Immature natural killer cell (primary cell): ENCODE results near the gene CITED4. TPM values are rescaled to one million over a fixed set of nuclear protein-coding genes. Genes with fewer than 3 reads are reported as not detected.

ENCODE experiments used
- DNase-seq, 3 donors: peaks; one replicate each; pipeline ENCODE4 v3.0.0; 2022; ENCODE audit warnings: mixed read lengths in 1 of 3
- H3K27ac Mint-ChIP-seq, 6 donors: one replicate each; pipeline ENCODE4 v1.8.0; 2020; ENCODE audit warnings: mixed read lengths in 6 of 6, mild to moderate bottlenecking in 5 of 6, inconsistent platforms in 4 of 6, moderate library complexity in 3 of 6
- H3K27me3 Mint-ChIP-seq, 3 donors: one replicate each; pipeline ENCODE4 v1.8.0; 2020 to 2021; ENCODE audit warnings: low read depth in 3 of 3, mild to moderate bottlenecking in 3 of 3, mixed read lengths in 3 of 3, moderate library complexity in 3 of 3, inconsistent platforms in 1 of 3
- H3K36me3 Mint-ChIP-seq, 3 donors: one replicate each; pipeline ENCODE4 v1.8.0; 2020; ENCODE audit warnings: mixed read lengths in 3 of 3, inconsistent platforms in 2 of 3, mild to moderate bottlenecking in 2 of 3
- H3K4me1 Mint-ChIP-seq, 2 donors: one replicate each; pipeline ENCODE4 v1.8.0; 2020; ENCODE audit warnings: inconsistent platforms in 2 of 2, mild to moderate bottlenecking in 2 of 2, mixed read lengths in 2 of 2, moderate library complexity in 1 of 2
- H3K4me3 Mint-ChIP-seq, 5 donors: one replicate each; pipeline ENCODE4 v1.8.0; 2020; ENCODE audit warnings: mild to moderate bottlenecking in 5 of 5, mixed read lengths in 5 of 5, inconsistent platforms in 3 of 5, moderate library complexity in 3 of 5
- H3K9me3 Mint-ChIP-seq, 6 donors: one replicate each; pipeline ENCODE4 v1.8.0; 2020; ENCODE audit warnings: mild to moderate bottlenecking in 6 of 6, mixed read lengths in 6 of 6, inconsistent platforms in 4 of 6, moderate library complexity in 3 of 6
- polyA plus RNA-seq, 3 donors: library from polyadenylated mRNA; unstranded; fragments of 300-500 nt; fragmentation: Illumina TruSeq; gene quantifications; one replicate each; pipeline ENCODE4 v1.2.3, GENCODE V29; 2021

The CITED4 gene
- polyA plus RNA-seq, 3 donors from 2014 or later = 2.1 to 3.5 (median 2.7) TPM

GRCh38 chr1:40855513-40855912, 6.7 kb downstream of the CITED4 start:
- H3K27ac Mint-ChIP-seq = no peak overlapping the region
- H3K27me3 Mint-ChIP-seq = peaks cover 2 to 5% (median 5%) of the 10 kb centered on the region in 3 donors
- no peak for DNase-seq
- peaks cover 0 to 3% of the 10 kb centered on the region in 2 donors for H3K4me1 Mint-ChIP-seq
- no peaks in the 10 kb centered on the region for H3K36me3 Mint-ChIP-seq
- no peak overlapping the region for H3K4me3 Mint-ChIP-seq
- no peaks in the 10 kb centered on the region for H3K9me3 Mint-ChIP-seq

GRCh38 chr1:40853885-40854170, 8.3 kb downstream of the CITED4 start:
- Mint-ChIP-seq H3K27me3 (peaks cover 0 to 5% (median 2%) of the 10 kb centered on the region in 3 donors), H3K27ac (no peak overlapping the region), H3K4me3 (no peak overlapping the region), H3K36me3 (no peaks in the 10 kb centered on the region), H3K9me3 (no peaks in the 10 kb centered on the region), H3K4me1 (peaks cover 6 to 8% of the 10 kb centered on the region in 2 donors)
- DNase-seq = no peak

- DNase-seq = no peak
- Mint-ChIP-seq H3K27ac (no peak overlapping the region), H3K9me3 (no peaks in the 10 kb centered on the region), H3K4me1 (peaks cover 6 to 8% of the 10 kb centered on the region in 2 donors), H3K4me3 (no peak overlapping the region), H3K36me3 (no peaks in the 10 kb centered on the region), H3K27me3 (peaks cover 0 to 5% (median 0%) of the 10 kb centered on the region in 3 donors)
Observed at GRCh38 chr1:40853113-40853884, 8.9 kb downstream of the CITED4 start.

- no peak overlapping the region for H3K4me3 Mint-ChIP-seq
- peaks cover 6 to 8% of the 10 kb centered on the region in 2 donors for H3K4me1 Mint-ChIP-seq
- H3K36me3 Mint-ChIP-seq = no peaks in the 10 kb centered on the region
- DNase-seq = no peak
- H3K9me3 Mint-ChIP-seq = no peaks in the 10 kb centered on the region
- H3K27me3 Mint-ChIP-seq = peaks cover 0 to 5% (median 0%) of the 10 kb centered on the region in 3 donors
- no peak overlapping the region for H3K27ac Mint-ChIP-seq
Observed at GRCh38 chr1:40851643-40852042, 10.5 kb downstream of the CITED4 start.

GRCh38 chr1:40849801-40850592, 12.2 kb downstream of the CITED4 start:
- Mint-ChIP-seq H3K9me3 (no peaks in the 10 kb centered on the region), H3K4me3 (peak overlapping the region; percentile 18 to 72 (median 57)), H3K4me1 (peaks cover 12 to 17% of the 10 kb centered on the region in 2 donors), H3K36me3 (no peaks in the 10 kb centered on the region), H3K27ac (peak overlapping the region in 3 of 6 donors; percentile 43 to 87 (median 51)), H3K27me3 (peaks cover 0 to 2% (median 0%) of the 10 kb centered on the region in 3 donors)
- DNase-seq = peak; percentile 66 to 78 (median 71)

- DNase-seq = no peak
- Mint-ChIP-seq H3K27ac (no peak overlapping the region), H3K4me1 (peaks cover 16 to 21% of the 10 kb centered on the region in 2 donors), H3K36me3 (no peaks in the 10 kb centered on the region), H3K27me3 (peaks cover 0 to 2% (median 0%) of the 10 kb centered on the region in 3 donors), H3K9me3 (no peaks in the 10 kb centered on the region), H3K4me3 (no peak overlapping the region)
Observed at GRCh38 chr1:40848530-40849189, 13.5 kb downstream of the CITED4 start.

- H3K4me1 Mint-ChIP-seq = peaks cover 16 to 21% of the 10 kb centered on the region in 2 donors
- no peak overlapping the region for H3K4me3 Mint-ChIP-seq
- DNase-seq = no peak
- peaks cover 0 to 5% (median 5%) of the 10 kb centered on the region in 3 donors for H3K36me3 Mint-ChIP-seq
- no peaks in the 10 kb centered on the region for H3K9me3 Mint-ChIP-seq
- peaks cover 2 to 5% (median 2%) of the 10 kb centered on the region in 3 donors for H3K27me3 Mint-ChIP-seq
- no peak overlapping the region for H3K27ac Mint-ChIP-seq
Observed at GRCh38 chr1:40847023-40847745, 15.0 kb downstream of the CITED4 start.

- DNase-seq = no peak
- Mint-ChIP-seq H3K27ac (peak overlapping the region in 2 of 6 donors; percentile 3 to 78), H3K9me3 (no peaks in the 10 kb centered on the region), H3K36me3 (peaks cover 0 to 5% (median 5%) of the 10 kb centered on the region in 3 donors), H3K4me1 (peaks cover 16 to 27% of the 10 kb centered on the region in 2 donors), H3K27me3 (peaks cover 2 to 5% (median 2%) of the 10 kb centered on the region in 3 donors), H3K4me3 (peak overlapping the region in 2 of 5 donors; percentile 1 to 60)
Observed at GRCh38 chr1:40845895-40846294, 16.3 kb downstream of the CITED4 start.

GRCh38 chr1:40844887-40845878, 17.0 kb downstream of the CITED4 start:
- DNase-seq = peak in 2 of 3 donors; percentile 11 to 19
- Mint-ChIP-seq H3K27ac (peak overlapping the region; percentile 67 to 91 (median 80)), H3K4me3 (peak overlapping the region; percentile 60 to 78 (median 69)), H3K27me3 (peaks cover 5% of the 10 kb centered on the region in 3 donors), H3K36me3 (peaks cover 0 to 5% (median 5%) of the 10 kb centered on the region in 3 donors), H3K4me1 (peaks cover 22 to 33% of the 10 kb centered on the region in 2 donors), H3K9me3 (no peaks in the 10 kb centered on the region)

- peak overlapping the region in 2 of 6 donors; percentile 37 to 59 for H3K27ac Mint-ChIP-seq
- no peak overlapping the region for H3K4me3 Mint-ChIP-seq
- DNase-seq = no peak
- no peaks in the 10 kb centered on the region for H3K9me3 Mint-ChIP-seq
- H3K4me1 Mint-ChIP-seq = peaks cover 17 to 27% of the 10 kb centered on the region in 2 donors
- H3K27me3 Mint-ChIP-seq = peaks cover 5 to 7% (median 5%) of the 10 kb centered on the region in 3 donors
- peaks cover 0 to 5% (median 5%) of the 10 kb centered on the region in 3 donors for H3K36me3 Mint-ChIP-seq
Observed at GRCh38 chr1:40844079-40844478, 18.1 kb downstream of the CITED4 start.

- Mint-ChIP-seq H3K27me3 (peaks cover 5 to 9% (median 5%) of the 10 kb centered on the region in 3 donors), H3K4me3 (no peak overlapping the region), H3K27ac (no peak overlapping the region), H3K9me3 (no peaks in the 10 kb centered on the region), H3K4me1 (peaks cover 17 to 27% of the 10 kb centered on the region in 2 donors), H3K36me3 (peaks cover 0 to 5% (median 5%) of the 10 kb centered on the region in 3 donors)
- no peak for DNase-seq
Observed at GRCh38 chr1:40842691-40843090, 19.5 kb downstream of the CITED4 start.

- H3K4me1 Mint-ChIP-seq = peaks cover 17 to 27% of the 10 kb centered on the region in 2 donors
- no peak overlapping the region for H3K4me3 Mint-ChIP-seq
- peaks cover 0 to 5% (median 5%) of the 10 kb centered on the region in 3 donors for H3K36me3 Mint-ChIP-seq
- no peak for DNase-seq
- H3K27me3 Mint-ChIP-seq = peaks cover 5 to 9% (median 5%) of the 10 kb centered on the region in 3 donors
- H3K27ac Mint-ChIP-seq = no peak overlapping the region
- no peaks in the 10 kb centered on the region for H3K9me3 Mint-ChIP-seq
Observed at GRCh38 chr1:40842207-40842606, 20.0 kb downstream of the CITED4 start.
